H1 (cell line): ENCODE data around the gene GTF2IRD1. TPM values are rescaled to one million over a fixed set of nuclear protein-coding genes. Genes with fewer than 3 reads are reported as not detected.

Experiments used
- CHD7 ChIP-seq: fragments of 300-600 bp; sonication (generic); IDR thresholded peaks from 2 replicates; pipeline ENCODE4 v1.7.1; 2012; ENCODE audit warnings: low read length, moderate library complexity, mild to moderate bottlenecking, inconsistent platforms; ENCODE audit not compliant: insufficient replicate concordance
- polyA plus RNA-seq, 7 experiments: library from polyadenylated mRNA; depleted of rRNA in 3 of 7; stranded (reverse) in 5 of 7; unstranded in 2 of 7; fragments of >200 nt in 5 of 7; fragments of 200-250 nt in 2 of 7; gene quantifications; 1 replicate in 5 of 7; 2 replicates in 1 of 7; 4 replicates in 1 of 7; pipeline versions ENCODE4 v1.2.1 to v1.2.3, GENCODE V29; 2011 to 2013; ENCODE audit warnings: missing spikeins in 2 of 7, mixed read lengths in 2 of 7
- total RNA-seq: library from RNA; stranded (reverse); fragmentation: NEBNext Ultra II Directional; extraction: Animal tissue kit (Norgen Biotek cat#: 25700); gene quantifications from 2 replicates; pipeline ENCODE4 v1.2.1, GENCODE V29; 2021

GTF2IRD1 gene
- total and polyA plus RNA-seq, 2 of the 8 experiments (the other 6 are each of a cell fraction or from before 2014, with no cell fraction given): 27.4 to 45.4 TPM

GRCh38 chr7:74511345-74511744 lies 57.6 kb downstream of the GTF2IRD1 start (continued):
- TF ChIP-seq CHD7: no peak
